ENCODE data around the gene CREB3. TPM values are rescaled to one million over a fixed set of nuclear protein-coding genes. Genes with fewer than 3 reads are reported as not detected.

The CREB3 gene
- total and polyA plus RNA-seq, 9 of the 15 experiments (the other 6 are each of a cell fraction or from before 2014, with no cell fraction given) = 5.7 to 18.3 (median 14.9) TPM

DNA sequence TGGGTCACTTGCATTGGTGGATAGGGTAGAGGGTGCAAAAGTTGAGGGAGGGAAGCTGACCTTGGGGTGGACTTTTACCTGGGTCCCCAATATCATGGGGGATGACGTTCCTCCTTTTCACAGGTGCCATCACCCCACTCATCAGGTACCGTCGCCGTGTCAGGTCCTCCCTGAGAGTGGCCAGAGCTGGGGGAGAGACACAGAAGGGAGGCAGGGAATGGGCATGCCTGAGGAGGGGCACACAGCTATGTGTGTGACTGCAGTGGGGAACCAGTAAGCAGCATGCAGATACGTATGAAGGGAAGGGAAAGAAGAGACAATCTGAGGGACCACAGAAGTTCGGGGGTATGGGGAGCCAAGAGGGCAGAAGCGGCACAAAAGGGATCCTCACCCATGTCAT is 6.5 kb downstream of the CREB3 start:
- ATAC-seq (no peak), FAIRE-seq (no peak), DNase-seq (ENCODE audit: extremely low read depth in 1 of 4, low spot score in 3 of 4) (no peak)
- Histone ChIP-seq H3K27ac (ENCODE audit: extremely low read depth, low read depth, low read length) (no peak overlapping the region), H3K9me1 (ENCODE audit: control insufficient read depth, insufficient read depth, low read length) (no peaks in the 10 kb centered on the region), H3K4me2 (ENCODE audit: insufficient read depth, low read length) (no peak overlapping the region), H3K9ac (ENCODE audit: insufficient read depth in 1 of 2, low read depth in 2 of 2, low read length in 2 of 2) (no peak overlapping the region), H3K79me2 (ENCODE audit: control insufficient read depth, insufficient read depth, low read length) (peaks cover 19% of the 10 kb centered on the region), H3K4me1 (replicated peaks in 1 of 2; ENCODE audit: control insufficient read depth in 2 of 2, insufficient read depth in 2 of 2, low read length in 2 of 2) (peaks cover 2 to 4% of the 10 kb centered on the region in 2 experiments; a peak in 3 of 5 replicates), H4K20me1 (replicated peaks; ENCODE audit: control insufficient read depth, insufficient read depth, low read length) (no peaks in the 10 kb centered on the region), H3K36me3 (ENCODE audit: control insufficient read depth, insufficient read depth, low read length) (peaks cover 97% of the 10 kb centered on the region), H3K4me3 (no peak overlapping the region), H3K27me3 (ENCODE audit: control insufficient read depth in 2 of 2, insufficient read depth in 2 of 2, low read length in 2 of 2) (no peaks in the 10 kb centered on the region), H2AFZ (ENCODE audit: low read depth, low read length) (no peak overlapping the region), H3K9me3 (replicated peaks; ENCODE audit: control insufficient read depth, insufficient read depth, low read depth, low read length) (no peaks in the 10 kb centered on the region)
- intact Hi-C loops (cut with micrococcal nuclease) = loop anchor here (5.0 to 10.0 kb wide), 2 partner anchors 38 to 76 kb away; partner anchors contain the start of genes HINT2 and SPAG8
- no TSS peak for BruUV-seq (replicated peaks)
- POLR2A ChIA-PET = interaction anchor here (0.9 to 4.8 kb wide), 3 partner anchors 9 to 11 kb away, joined by 3 to 21 read pairs (median 10); no protein-coding TSS in a partner anchor
- CTCF ChIA-PET (ENCODE audit: low intra/inter-chr PET ratio) = no interaction called here
- in situ Hi-C loops (cut with MboI) = no loop called here
- 93% methylated on average over 5 of the region's 7 CpGs for WGBS (ENCODE audit: insufficient coverage, low coverage, missing lambda C conversion rate)
- TF ChIP-seq KDM1A (IDR thresholded peaks at IDR 0.05) (no peak), TEAD4 (IDR thresholded peaks at IDR 0.05; ENCODE audit: low read length) (no peak), TEAD4 (CRISPR knock-in tag; IDR thresholded peaks at IDR 0.05; ENCODE audit: borderline replicate concordance) (no peak), SIN3B (IDR thresholded peaks at IDR 0.05; ENCODE audit: low read depth) (no peak), SREBF1 (IDR thresholded peaks at IDR 0.05; ENCODE audit: borderline replicate concordance, low read depth, low read length) (no peak), NR2C2 (CRISPR knock-in tag; IDR thresholded peaks at IDR 0.05) (no peak), NR2C2 (tag; IDR thresholded peaks at IDR 0.05) (no peak), FIP1L1 (IDR thresholded peaks at IDR 0.05; ENCODE audit: low read depth, low read length, poor library complexity, severe bottlenecking) (no peak), GABPA (tag; conservative IDR thresholded peaks at IDR 0.05; ENCODE audit: low read depth) (no peak), ZBED1 (IDR thresholded peaks at IDR 0.05) (no peak), KDM2B (CRISPR knock-in tag; IDR thresholded peaks at IDR 0.05) (no peak), ESRRA (IDR thresholded peaks at IDR 0.05; ENCODE audit: borderline replicate concordance, low read depth) (no peak), TSC22D4 (tag; IDR thresholded peaks at IDR 0.05) (no peak), ATF7 (IDR thresholded peaks at IDR 0.05) (no peak)
- TF ChIP-seq, protein P1, sequence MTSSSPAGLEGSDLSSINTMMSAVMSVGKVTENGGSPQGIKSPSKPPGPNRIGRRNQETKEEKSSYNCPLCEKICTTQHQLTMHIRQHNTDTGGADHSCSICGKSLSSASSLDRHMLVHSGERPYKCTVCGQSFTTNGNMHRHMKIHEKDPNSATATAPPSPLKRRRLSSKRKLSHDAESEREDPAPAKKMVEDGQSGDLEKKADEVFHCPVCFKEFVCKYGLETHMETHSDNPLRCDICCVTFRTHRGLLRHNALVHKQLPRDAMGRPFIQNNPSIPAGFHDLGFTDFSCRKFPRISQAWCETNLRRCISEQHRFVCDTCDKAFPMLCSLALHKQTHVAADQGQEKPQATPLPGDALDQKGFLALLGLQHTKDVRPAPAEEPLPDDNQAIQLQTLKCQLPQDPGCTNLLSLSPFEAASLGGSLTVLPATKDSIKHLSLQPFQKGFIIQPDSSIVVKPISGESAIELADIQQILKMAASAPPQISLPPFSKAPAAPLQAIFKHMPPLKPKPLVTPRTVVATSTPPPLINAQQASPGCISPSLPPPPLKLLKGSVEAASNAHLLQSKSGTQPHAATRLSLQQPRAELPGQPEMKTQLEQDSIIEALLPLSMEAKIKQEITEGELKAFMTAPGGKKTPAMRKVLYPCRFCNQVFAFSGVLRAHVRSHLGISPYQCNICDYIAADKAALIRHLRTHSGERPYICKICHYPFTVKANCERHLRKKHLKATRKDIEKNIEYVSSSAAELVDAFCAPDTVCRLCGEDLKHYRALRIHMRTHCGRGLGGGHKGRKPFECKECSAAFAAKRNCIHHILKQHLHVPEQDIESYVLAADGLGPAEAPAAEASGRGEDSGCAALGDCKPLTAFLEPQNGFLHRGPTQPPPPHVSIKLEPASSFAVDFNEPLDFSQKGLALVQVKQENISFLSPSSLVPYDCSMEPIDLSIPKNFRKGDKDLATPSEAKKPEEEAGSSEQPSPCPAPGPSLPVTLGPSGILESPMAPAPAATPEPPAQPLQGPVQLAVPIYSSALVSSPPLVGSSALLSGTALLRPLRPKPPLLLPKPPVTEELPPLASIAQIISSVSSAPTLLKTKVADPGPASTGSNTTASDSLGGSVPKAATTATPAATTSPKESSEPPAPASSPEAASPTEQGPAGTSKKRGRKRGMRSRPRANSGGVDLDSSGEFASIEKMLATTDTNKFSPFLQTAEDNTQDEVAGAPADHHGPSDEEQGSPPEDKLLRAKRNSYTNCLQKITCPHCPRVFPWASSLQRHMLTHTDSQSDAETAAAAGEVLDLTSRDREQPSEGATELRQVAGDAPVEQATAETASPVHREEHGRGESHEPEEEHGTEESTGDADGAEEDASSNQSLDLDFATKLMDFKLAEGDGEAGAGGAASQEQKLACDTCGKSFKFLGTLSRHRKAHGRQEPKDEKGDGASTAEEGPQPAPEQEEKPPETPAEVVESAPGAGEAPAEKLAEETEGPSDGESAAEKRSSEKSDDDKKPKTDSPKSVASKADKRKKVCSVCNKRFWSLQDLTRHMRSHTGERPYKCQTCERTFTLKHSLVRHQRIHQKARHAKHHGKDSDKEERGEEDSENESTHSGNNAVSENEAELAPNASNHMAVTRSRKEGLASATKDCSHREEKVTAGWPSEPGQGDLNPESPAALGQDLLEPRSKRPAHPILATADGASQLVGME (CRISPR knock-in tag; IDR thresholded peaks at IDR 0.05) = no peak
- TF ChIP-seq, protein P2, sequence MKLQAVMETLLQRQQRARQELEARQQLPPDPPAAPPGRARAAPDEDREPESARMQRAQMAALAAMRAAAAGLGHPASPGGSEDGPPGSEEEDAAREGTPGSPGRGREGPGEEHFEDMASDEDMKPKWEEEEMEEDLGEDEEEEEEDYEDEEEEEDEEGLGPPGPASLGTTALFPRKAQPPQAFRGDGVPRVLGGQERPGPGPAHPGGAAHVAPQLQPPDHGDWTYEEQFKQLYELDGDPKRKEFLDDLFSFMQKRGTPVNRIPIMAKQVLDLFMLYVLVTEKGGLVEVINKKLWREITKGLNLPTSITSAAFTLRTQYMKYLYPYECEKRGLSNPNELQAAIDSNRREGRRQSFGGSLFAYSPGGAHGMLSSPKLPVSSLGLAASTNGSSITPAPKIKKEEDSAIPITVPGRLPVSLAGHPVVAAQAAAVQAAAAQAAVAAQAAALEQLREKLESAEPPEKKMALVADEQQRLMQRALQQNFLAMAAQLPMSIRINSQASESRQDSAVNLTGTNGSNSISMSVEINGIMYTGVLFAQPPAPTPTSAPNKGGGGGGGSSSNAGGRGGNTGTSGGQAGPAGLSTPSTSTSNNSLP (IDR thresholded peaks at IDR 0.05; ENCODE audit: borderline replicate concordance, low read depth, low read length) = no peak
- TF ChIP-seq, protein P3, sequence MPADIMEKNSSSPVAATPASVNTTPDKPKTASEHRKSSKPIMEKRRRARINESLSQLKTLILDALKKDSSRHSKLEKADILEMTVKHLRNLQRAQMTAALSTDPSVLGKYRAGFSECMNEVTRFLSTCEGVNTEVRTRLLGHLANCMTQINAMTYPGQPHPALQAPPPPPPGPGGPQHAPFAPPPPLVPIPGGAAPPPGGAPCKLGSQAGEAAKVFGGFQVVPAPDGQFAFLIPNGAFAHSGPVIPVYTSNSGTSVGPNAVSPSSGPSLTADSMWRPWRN (IDR thresholded peaks at IDR 0.05; ENCODE audit: low read depth) = no peak
